ENCODE results near the gene TEX19. TPM values are rescaled to one million over a fixed set of nuclear protein-coding genes. Genes with fewer than 3 reads are reported as not detected.
"Not testable (repeated sequence)": the region's sequence is repeated elsewhere in the genome, so short reads cannot be mapped to it uniquely, and the experiment has no call there.

Gene TEX19
- polyA plus RNA-seq, 12 donors, result 0.08 to 0.25 (median 0.12) TPM; not detected in 7

GRCh38 chr17:82354804-82355308 lies 4.2 kb upstream of the TEX19 start:
- no peak for DNase-seq

GRCh38 chr17:82355770-82356427 lies 3.1 kb upstream of the TEX19 start:
- DNase-seq, result no peak

- DNase-seq, result no peak
Measured at GRCh38 chr17:82356845-82357355, 2.1 kb upstream of the TEX19 start.

- no peak for DNase-seq
Measured at GRCh38 chr17:82357394-82357793, 1.7 kb upstream of the TEX19 start.

GRCh38 chr17:82359451-82360074 lies 516 bp downstream of the TEX19 start:
- DNase-seq, result not testable (repeated sequence)

GRCh38 chr17:82361885-82362633 lies 3.0 kb downstream of the TEX19 start:
- no peak for DNase-seq

GRCh38 chr17:82365606-82366295 lies 6.7 kb downstream of the TEX19 start:
- no peak for DNase-seq

GRCh38 chr17:82366749-82367148 lies 7.7 kb downstream of the TEX19 start:
- DNase-seq, result no peak

- no peak for DNase-seq
Measured at GRCh38 chr17:82367724-82368524, 8.9 kb downstream of the TEX19 start.

- DNase-seq, result no peak
Measured at GRCh38 chr17:82369211-82369610, 10.2 kb downstream of the TEX19 start.

GRCh38 chr17:82370471-82371332 lies 11.7 kb downstream of the TEX19 start:
- DNase-seq, result no peak

GRCh38 chr17:82371333-82372248 lies 12.5 kb downstream of the TEX19 start, which contains the start of gene UTS2R:
UTS2R (plus strand) TSS chr17:82371765; CDS start chr17:82374325, 2,560 bp downstream.
- no peak for DNase-seq

- DNase-seq, result no peak
Measured at GRCh38 chr17:82372249-82373071, 13.4 kb downstream of the TEX19 start.

GRCh38 chr17:82373072-82373452 lies 14.0 kb downstream of the TEX19 start:
- DNase-seq, result not testable (repeated sequence)

GRCh38 chr17:82373731-82374625 lies 14.9 kb downstream of the TEX19 start:
- no peak for DNase-seq

GRCh38 chr17:82374626-82375331 lies 15.7 kb downstream of the TEX19 start:
- no peak for DNase-seq

Data from muscle of arm (tissue), 12 donors.